Adrenal gland (tissue), 12 donors: ENCODE results near the gene PPP2R5A. TPM values are rescaled to one million over a fixed set of nuclear protein-coding genes. Genes with fewer than 3 reads are reported as not detected.

Experiments
- DNase-seq, 7 donors: peaks; one replicate each; pipeline ENCODE4 v3.0.0-alpha.2; 2019 to 2020
- H3K27ac ChIP-seq, 5 donors: fragments of 200-600 bp; sonication (generic) in 4 of 5; 1 replicate in 3 of 5; 2 replicates in 2 of 5; pipeline versions ENCODE4 v1.5.1 to v1.8.0; 2016 to 2020; ENCODE audit warnings: mild to moderate bottlenecking in 1 of 5
- H3K27me3 ChIP-seq: fragments of 200-600 bp; 2 replicates; pipeline ENCODE4 v1.8.0; 2021
- H3K36me3 ChIP-seq, 2 donors: fragments of 200-600 bp; replicated peaks in 1 of 2; 1 replicate in 1 of 2; 2 replicates in 1 of 2; pipeline versions ENCODE4 v1.5.1 to v1.8.0; 2018 to 2022
- H3K4me1 ChIP-seq, 2 donors: fragments of 200-600 bp; replicated peaks in 1 of 2; 1 replicate in 1 of 2; 2 replicates in 1 of 2; pipeline versions ENCODE4 v1.5.1 to v1.8.0; 2018 to 2021
- H3K4me3 ChIP-seq, 4 donors: fragments of 200-600 bp; sonication (generic) in 3 of 4; one replicate each; pipeline ENCODE4 v1.5.1; 2016 to 2018
- H3K9me3 ChIP-seq, 3 donors: fragments of 200-600 bp; sonication (generic) in 1 of 3; replicated peaks in 1 of 3; 1 replicate in 2 of 3; 2 replicates in 1 of 3; pipeline versions ENCODE4 v1.5.1 to v1.8.0; 2016 to 2021
- POLR2A ChIP-seq, 2 donors: fragments of 450-650 bp; IDR thresholded peaks; one replicate each; pipeline ENCODE4 v1.6.1; 2017; ENCODE audit warnings: antibody characterized with exemption in 2 of 2, mild to moderate bottlenecking in 2 of 2, moderate library complexity in 1 of 2
- WGBS, 4 donors: extraction: QIAGEN DNeasy Blood & Tissue Kit in 2 of 4; methylation state at CpG; one replicate each; pipeline versions ENCODE4 v1.1.5 to v1.1.7; 2013 to 2017; 5-methylcytosine and 5-hydroxymethylcytosine counted together
- intact Hi-C, 2 donors: fragments of 100-400 bp; cut with DNase I; formaldehyde crosslinking; loops; one replicate each; pipeline versions ENCODE4 v1.14.1 to v1.15.0; 2022 to 2023
- polyA plus RNA-seq, 3 donors: library from polyadenylated mRNA; stranded (reverse); fragments of 200-250 nt in 2 of 3; fragments of 350-450 nt in 1 of 3; fragmentation: Illumina TruSeq in 1 of 3; extraction: RNeasy Lipid Tissue Mini Kit (QIAGEN cat#74804) in 1 of 3; gene quantifications; one replicate each; pipeline ENCODE4 v1.2.3, GENCODE V29; 2013 to 2014
- total RNA-seq, 9 donors: library from RNA; depleted of rRNA in 4 of 9; stranded (reverse); fragments of >200 nt in 4 of 9; fragments of 120-200 nt in 1 of 9; fragmentation: NEBNext Ultra II Directional in 1 of 9; extraction: Animal tissue kit (Norgen Biotek cat#: 25700) in 1 of 9; gene quantifications; one replicate each; pipeline versions ENCODE4 v1.1.0 to v1.2.4, GENCODE V29; 2013 to 2023
- TF ChIP-seq, protein P1 (sequence below), 6 experiments: fragments of 450-650 bp in 4 of 6; fragments of 200-600 bp in 2 of 6; sonication (generic) in 1 of 6; IDR thresholded peaks; 1 replicate in 5 of 6; 2 replicates in 1 of 6; pipeline versions ENCODE4 v1.5.1 to v1.8.0; 2016 to 2021; ENCODE audit warnings: antibody characterized with exemption in 6 of 6, mild to moderate bottlenecking in 2 of 6, moderate library complexity in 1 of 6
- donor health status: healthy with polysubstance abuse.
- donor health status: Bipolar disorder and iron deficiency.
- donor health status: DM: yes; HTN: yes; CAD: no.
- donor health status: DM: no; HTN: no; CAD: no.
- donor health status: DM: no; HTN: no; CAD: no.
- donor health status: DM: yes; HTN: yes; CAD: no.

Gene PPP2R5A
- total and polyA plus RNA-seq, 12 donors: 11.8 to 27.5 (median 21.1) TPM

DNA sequence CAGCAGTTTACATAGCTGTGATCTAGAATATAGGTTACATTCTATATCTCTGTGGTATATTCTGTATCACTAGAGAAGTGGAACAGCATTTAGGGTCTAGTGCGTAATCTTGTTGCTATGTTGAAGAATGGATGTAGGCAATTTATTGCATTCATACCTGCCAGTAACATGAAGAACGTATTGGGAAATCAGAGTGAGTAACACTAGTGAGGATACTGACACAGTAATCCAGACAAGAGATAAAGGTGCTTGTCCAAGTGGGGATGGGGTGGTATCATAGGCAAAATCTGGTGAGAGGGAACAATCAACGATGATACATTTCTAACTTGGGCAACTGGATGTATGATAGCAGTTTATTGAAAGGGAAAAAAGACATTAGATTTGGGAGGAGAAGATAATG, 9.8 kb downstream of the PPP2R5A start:
- H3K9me3 ChIP-seq: no peaks in the 10 kb centered on the region
- 89 to 90% (median 90%) methylated on average over 3 of the region's 3 CpGs for WGBS, 4 donors
- peaks cover 0 to 10% of the 10 kb centered on the region in 2 donors for H3K4me1 ChIP-seq
- intact Hi-C loops: loop anchor here in 1 of 2 donors (10.0 kb wide), 2 partner anchors 160 to 220 kb away; no protein-coding TSS in a partner anchor
- DNase-seq: no peak
- H3K4me3 ChIP-seq: no peak overlapping the region
- no peaks in the 10 kb centered on the region for H3K36me3 ChIP-seq
- H3K27me3 ChIP-seq: no peaks in the 10 kb centered on the region
- TF ChIP-seq POLR2A (IDR thresholded peaks at IDR 0.05): no peak
- TF ChIP-seq, protein P1, sequence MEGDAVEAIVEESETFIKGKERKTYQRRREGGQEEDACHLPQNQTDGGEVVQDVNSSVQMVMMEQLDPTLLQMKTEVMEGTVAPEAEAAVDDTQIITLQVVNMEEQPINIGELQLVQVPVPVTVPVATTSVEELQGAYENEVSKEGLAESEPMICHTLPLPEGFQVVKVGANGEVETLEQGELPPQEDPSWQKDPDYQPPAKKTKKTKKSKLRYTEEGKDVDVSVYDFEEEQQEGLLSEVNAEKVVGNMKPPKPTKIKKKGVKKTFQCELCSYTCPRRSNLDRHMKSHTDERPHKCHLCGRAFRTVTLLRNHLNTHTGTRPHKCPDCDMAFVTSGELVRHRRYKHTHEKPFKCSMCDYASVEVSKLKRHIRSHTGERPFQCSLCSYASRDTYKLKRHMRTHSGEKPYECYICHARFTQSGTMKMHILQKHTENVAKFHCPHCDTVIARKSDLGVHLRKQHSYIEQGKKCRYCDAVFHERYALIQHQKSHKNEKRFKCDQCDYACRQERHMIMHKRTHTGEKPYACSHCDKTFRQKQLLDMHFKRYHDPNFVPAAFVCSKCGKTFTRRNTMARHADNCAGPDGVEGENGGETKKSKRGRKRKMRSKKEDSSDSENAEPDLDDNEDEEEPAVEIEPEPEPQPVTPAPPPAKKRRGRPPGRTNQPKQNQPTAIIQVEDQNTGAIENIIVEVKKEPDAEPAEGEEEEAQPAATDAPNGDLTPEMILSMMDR (IDR thresholded peaks at IDR 0.05): no peak
- no peak overlapping the region for H3K27ac ChIP-seq

DNA sequence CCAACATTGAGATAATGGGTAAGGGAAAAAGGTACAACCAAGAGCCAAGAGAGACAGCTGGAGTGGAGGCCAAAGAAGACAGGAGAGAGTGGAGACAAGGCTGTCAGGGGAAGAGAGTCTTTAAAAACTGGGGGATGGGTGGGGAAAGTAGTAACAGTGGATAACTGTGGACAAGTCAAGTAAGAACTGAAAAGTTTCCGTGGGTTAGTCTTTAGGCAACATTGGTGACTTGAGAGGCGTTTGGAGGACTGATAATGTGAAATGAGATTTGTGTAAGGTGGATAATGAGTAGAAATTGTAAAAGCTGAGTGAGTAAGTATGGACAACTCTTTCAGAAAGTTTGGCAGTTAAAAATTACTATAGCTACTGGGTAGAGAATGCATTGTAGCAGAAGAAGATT, 10.4 kb downstream of the PPP2R5A start:
- peaks cover 0 to 8% of the 10 kb centered on the region in 2 donors for H3K4me1 ChIP-seq
- intact Hi-C loops: loop anchor here in 1 of 2 donors (10.0 kb wide), 2 partner anchors 159 to 221 kb away; no protein-coding TSS in a partner anchor

DNA sequence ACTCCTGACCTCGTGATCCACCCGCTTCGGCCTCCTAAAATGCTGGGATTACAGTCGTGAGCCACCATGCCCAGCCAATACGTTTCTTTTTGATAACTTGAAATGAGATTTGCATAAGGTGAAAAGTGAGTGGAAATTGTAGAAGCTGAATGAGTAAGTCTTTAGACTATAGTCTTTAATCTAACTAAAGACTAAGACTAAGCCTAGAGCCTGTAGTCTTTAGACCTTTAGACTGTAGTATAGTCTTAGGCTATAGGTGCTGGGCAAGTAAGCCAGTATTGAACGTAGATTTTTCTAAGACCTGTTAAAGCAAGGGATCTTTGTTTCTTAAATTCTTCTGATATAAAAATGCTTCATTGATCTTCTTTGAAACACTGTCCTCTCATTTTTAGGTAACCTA, 12.1 kb downstream of the PPP2R5A start:
- no peak for DNase-seq
- peaks cover 0 to 10% of the 10 kb centered on the region in 2 donors for H3K4me1 ChIP-seq
- H3K4me3 ChIP-seq: no peak overlapping the region
- H3K9me3 ChIP-seq: no peaks in the 10 kb centered on the region
- no peak overlapping the region for H3K27ac ChIP-seq
- 93 to 96% (median 94%) methylated on average over 6 of the region's 6 CpGs for WGBS, 4 donors
- no peak for TF ChIP-seq POLR2A (IDR thresholded peaks at IDR 0.05)
- TF ChIP-seq, protein P1 (IDR thresholded peaks at IDR 0.05): no peak
- intact Hi-C loops: loop anchor here in 1 of 2 donors (10.0 kb wide), 2 partner anchors 157 to 223 kb away; no protein-coding TSS in a partner anchor
- H3K36me3 ChIP-seq: no peaks in the 10 kb centered on the region
- no peaks in the 10 kb centered on the region for H3K27me3 ChIP-seq

More for the DNA sequence above, 10.4 kb downstream of the PPP2R5A start:
- TF ChIP-seq POLR2A (IDR thresholded peaks at IDR 0.05): no peak
- TF ChIP-seq, protein P1 (IDR thresholded peaks at IDR 0.05): no peak
- Histone ChIP-seq H3K9me3 (no peaks in the 10 kb centered on the region), H3K36me3 (no peaks in the 10 kb centered on the region), H3K4me3 (no peak overlapping the region), H3K27me3 (no peaks in the 10 kb centered on the region), H3K27ac (no peak overlapping the region)
- WGBS, 4 donors: 84 to 93% (median 86%) methylated on average over 2 of the region's 2 CpGs
- DNase-seq: no peak

DNA sequence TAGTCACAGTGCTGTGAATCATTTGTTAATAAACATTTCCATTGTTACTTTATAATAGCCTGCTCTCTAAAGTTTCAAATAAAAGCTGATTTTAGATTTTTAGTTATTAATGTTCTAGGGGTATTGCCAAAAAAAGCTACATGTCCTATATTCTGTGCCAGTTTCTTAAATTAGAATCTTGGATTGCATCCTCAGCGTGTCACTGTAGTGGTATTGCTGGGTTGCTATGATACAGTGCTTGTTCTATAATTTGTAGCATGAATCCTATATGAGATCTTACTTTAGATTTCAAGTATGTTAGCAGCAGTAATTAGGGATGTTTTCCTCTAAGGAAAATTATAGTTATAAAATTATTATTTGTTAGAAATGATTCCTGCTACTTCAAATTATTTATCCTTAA, 16.4 kb downstream of the PPP2R5A start:
- Histone ChIP-seq H3K27ac (no peak overlapping the region), H3K9me3 (no peaks in the 10 kb centered on the region), H3K4me1 (peaks cover 0 to 10% of the 10 kb centered on the region in 2 donors), H3K4me3 (no peak overlapping the region), H3K36me3 (no peaks in the 10 kb centered on the region), H3K27me3 (no peaks in the 10 kb centered on the region)
- 13 to 52% (median 25%) methylated on average over 1 of the region's 1 CpG for WGBS, 4 donors
- intact Hi-C loops: no loop called here
- DNase-seq: no peak
- TF ChIP-seq POLR2A (IDR thresholded peaks at IDR 0.05): no peak
- TF ChIP-seq, protein P1 (IDR thresholded peaks at IDR 0.05): no peak
